ENCODE data around the gene HEXIM1.

The HEXIM1 gene

GRCh38 chr17:45129940-45130680 is 18.2 kb upstream of the HEXIM1 start:
- DNase-seq (ENCODE audit: low read depth in 2 of 2): no peak

DNA sequence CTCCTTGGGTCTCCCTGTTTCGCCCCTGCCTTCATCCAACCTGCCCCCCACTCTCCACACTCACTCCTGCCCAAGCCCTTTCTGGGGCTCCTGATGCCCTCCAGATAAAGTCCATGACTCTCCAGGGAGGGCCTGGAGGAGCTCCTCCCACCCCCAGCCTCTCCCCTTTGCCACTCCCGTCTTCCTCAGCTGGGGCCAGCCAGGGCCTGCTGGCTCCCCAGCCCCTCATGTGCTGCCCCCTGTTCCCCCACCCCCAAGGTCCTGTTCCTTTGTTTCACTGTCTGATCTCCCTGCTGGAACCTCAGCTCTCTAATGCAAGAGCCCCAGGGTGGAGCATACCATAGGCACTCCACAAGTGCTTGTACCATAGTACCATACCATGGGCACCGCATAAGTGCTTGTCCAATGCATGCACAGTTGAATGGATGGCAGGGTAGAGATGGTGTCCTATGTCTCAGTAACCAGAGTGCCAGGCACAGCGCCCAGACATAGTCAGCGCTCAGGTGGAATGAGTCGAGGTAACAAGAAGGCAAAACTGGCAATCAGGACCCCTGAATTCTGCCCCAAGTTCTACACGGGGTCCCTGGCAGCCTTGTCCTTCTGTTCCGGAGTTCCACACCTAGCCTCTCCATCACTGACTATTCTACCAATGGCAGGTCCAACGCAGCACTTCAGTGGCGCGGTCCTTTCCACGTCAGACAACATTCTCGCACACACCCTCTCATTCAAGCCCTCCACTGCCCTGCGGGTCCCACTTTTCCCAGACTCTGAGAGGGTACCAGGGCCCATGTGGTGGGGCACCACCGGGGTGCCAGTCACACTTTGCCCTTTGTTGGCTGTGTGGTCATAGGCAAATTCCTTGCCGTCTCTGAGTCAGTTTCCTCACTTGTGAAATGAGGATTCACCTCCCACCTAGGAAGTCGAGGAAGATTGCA is 17.3 kb upstream of the HEXIM1 start:
- DNase-seq (ENCODE audit: low read depth in 2 of 2): no peak

GRCh38 chr17:45131616-45132319 is 16.5 kb upstream of the HEXIM1 start:
- DNase-seq (ENCODE audit: low read depth in 2 of 2): peak in 1 of 2 donors; percentile 26

DNA sequence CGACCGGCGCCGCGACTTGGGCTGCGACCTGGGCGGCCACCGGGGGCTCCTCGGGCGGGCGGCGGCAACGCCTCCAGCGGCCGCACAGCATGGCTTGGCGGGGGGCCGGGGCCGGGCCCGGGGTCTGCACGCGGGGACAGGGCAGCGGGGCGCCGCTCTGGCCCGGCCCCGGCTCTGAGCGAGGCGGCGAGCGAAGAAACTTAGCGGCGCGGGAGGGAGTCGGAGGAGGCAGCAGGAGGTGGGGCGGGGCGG is 16.0 kb upstream of the HEXIM1 start, which contains the start of gene PLCD3:
PLCD3 (minus strand) TSS at position 196 of the 252 bp plus-strand sequence; CDS start at position 91, 105 bp downstream.
- DNase-seq (ENCODE audit: low read depth in 2 of 2): peak in 1 of 2 donors; percentile 23

- peak in 1 of 2 donors; percentile 64 for DNase-seq (ENCODE audit: low read depth in 2 of 2)
Measured at GRCh38 chr17:45132572-45133463, 15.5 kb upstream of the HEXIM1 start.

- DNase-seq (ENCODE audit: low read depth in 2 of 2): peak; percentile 90 to 92
Measured at GRCh38 chr17:45135192-45135977, 12.9 kb upstream of the HEXIM1 start, which contains the start of gene ACBD4. Gene ACBD4, plus strand, starts transcription at chr17:45135687. Its CDS starts 458 bp downstream, at chr17:45136145.

- DNase-seq (ENCODE audit: low read depth in 2 of 2): no peak
Measured at GRCh38 chr17:45135978-45136791, 12.1 kb upstream of the HEXIM1 start.

DNA sequence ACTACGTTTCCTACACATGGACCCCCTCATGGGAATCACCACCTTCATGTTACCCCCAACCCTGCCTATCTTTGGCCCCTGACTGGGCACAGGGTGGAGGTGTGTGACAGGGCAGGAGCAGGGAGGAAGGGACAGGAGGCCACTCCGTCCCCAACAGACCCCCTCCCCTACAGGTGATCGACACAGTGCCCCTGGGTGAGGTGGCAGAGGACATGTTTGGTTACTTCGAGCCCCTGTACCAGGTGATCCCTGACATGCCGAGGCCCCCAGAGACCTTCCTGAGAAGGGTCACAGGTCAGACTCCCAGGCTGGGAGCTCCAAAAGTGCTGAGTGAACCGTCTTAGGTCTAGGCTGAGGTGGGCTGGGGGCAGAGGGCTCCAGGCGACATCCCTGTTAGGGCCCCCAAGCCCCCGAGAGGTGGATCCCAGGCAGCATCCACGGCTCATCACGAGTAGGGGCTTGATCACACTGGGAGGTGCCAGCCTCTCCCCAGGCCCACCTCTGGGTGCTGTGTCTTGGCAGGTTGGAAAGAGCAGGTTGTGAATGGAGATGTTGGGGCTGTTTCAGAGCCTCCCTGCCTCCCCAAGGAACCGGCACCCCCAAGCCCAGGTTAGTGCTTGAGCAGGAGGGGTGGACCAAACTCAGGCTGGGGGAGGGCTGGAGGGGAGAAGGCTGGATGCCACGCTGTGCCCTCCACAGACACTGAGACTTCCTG is 11.3 kb upstream of the HEXIM1 start:
- DNase-seq (ENCODE audit: low read depth in 2 of 2): no peak

DNA sequence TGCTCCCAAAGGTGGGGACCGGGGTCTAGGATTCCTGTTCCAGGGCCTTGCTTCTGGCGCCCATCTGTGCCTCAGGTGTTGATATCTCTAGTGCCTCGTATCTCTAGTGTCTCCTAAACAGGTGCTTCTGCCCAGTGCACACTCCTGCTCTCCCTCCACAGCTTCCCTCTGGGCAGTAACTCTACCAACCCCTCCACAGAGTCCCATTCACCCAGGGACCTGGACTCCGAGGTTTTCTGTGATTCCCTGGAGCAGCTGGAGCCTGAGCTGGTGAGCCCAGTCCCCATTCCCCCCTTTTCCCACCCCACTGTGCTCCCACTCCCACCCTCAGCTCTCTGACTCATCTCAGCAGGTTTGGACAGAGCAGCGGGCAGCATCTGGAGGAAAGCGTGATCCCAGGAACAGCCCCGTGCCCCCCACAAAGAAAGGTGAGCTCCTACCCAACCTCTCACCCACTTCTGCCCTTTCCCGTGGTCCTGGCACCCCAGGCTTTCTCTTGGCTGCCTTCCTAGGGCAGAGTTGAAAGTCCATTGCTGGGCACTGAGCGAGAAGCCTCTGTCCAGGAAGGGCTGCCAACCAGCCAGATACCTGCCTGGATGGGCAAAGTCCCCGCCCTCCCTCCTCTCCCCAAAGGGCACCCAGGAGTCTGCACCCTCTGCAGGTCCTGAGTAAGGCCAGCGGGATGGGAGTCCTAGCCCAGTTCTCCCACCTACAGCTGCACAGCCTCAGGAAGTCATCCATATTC is 10.5 kb upstream of the HEXIM1 start:
- no peak for DNase-seq (ENCODE audit: low read depth in 2 of 2)

DNA sequence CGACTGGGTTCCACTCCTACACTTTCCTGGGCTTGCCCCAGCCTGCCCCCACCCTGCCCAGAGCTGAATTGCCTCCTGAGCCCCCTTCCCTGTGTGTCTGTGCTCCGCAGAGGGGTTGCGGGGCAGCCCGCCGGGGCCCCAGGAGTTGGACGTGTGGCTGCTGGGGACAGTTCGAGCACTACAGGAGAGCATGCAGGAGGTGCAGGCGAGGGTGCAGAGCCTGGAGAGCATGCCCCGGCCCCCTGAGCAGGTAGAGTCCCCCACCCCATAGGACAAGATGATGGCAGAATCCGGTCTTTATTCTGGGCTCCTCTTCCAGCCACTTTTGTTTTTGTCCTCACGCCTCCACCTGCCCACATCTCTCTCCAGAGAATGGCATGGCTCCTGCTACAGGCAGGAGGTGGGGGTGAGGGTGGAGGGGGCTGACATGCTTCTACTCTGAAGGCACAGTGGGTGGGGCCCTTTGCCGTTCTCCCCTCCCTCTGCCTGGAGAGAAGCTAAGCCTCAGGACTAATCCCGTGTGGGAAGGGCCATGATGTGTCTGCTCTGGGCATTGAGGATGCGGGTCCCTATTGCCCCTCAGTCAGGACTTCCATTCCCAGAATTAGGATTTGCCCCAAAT is 9.3 kb upstream of the HEXIM1 start:
- no peak for DNase-seq (ENCODE audit: low read depth in 2 of 2)

- DNase-seq (ENCODE audit: low read depth in 2 of 2): no peak
Measured at GRCh38 chr17:45139533-45139920, 8.7 kb upstream of the HEXIM1 start.

GRCh38 chr17:45143094-45143670 is 5.1 kb upstream of the HEXIM1 start:
- DNase-seq (ENCODE audit: low read depth in 2 of 2): no peak

DNA sequence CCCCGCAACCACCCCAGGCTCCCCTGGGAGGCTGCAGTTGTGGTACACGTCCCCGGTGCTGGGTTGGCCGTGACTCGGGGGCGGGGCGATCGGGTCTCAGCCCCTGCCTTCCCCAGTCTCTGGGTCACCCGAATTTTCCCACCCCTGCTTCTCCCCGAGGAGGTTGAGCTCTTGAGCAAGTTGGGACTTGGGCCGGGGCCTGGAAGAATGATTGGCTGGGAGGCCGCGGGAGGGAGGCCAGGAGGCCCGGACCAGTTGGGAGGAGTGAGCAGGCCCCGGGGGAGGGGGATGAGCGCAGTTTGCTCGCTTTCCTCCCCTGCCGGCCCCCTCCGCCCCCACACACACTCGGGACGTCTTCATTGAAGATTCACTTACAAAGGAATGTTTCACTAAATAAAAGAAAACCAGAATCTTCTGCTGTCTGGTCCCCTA is 4.5 kb upstream of the HEXIM1 start:
- no peak for DNase-seq (ENCODE audit: low read depth in 2 of 2)

GRCh38 chr17:45144199-45145034 is 3.9 kb upstream of the HEXIM1 start:
- DNase-seq (ENCODE audit: low read depth in 2 of 2): no peak

DNA sequence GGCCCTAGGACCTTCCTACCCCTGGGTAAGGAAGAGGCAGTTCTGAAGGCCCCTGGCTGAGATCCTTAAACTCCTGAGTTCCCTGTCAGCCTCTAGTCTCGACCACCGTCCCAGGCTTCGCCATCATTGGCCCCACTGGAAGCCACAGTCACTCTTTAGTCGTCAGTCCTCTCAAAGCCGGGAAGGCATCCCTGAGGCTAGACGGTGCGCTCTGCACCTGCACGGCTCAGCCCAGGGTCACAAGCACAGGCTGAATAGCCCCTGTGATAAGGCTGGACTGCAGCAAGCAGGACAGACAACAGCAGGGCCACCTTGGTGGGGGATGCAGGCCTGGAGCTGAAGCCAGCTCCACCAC is 3.3 kb upstream of the HEXIM1 start:
- no peak for DNase-seq (ENCODE audit: low read depth in 2 of 2)

GRCh38 chr17:45146166-45146565 is 2.1 kb upstream of the HEXIM1 start:
- DNase-seq (ENCODE audit: low read depth in 2 of 2): no peak

DNA sequence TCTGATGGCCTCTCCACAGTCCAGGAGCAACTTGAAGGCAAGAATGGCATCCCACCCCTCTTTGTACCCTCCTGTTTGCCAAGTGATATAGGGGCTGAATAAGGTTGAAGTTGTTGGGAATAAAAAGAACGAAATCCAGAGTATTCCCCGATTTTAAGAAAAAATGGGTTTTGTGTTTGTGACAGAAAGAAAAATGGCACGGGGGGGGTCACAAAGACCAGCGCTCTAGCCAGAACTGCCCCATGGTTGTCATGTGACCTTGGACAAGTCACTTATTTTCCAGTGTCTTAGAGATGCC is 1.7 kb upstream of the HEXIM1 start:
- DNase-seq (ENCODE audit: low read depth in 2 of 2): no peak
